Liver (tissue), 9 donors: ENCODE measurements around the gene TRERF1. TPM values are rescaled to one million over a fixed set of nuclear protein-coding genes. Genes with fewer than 3 reads are reported as not detected.

Source experiments
- DNase-seq: peaks from one replicate; pipeline ENCODE4 v3.0.0-alpha.2; 2017; ENCODE audit warnings: low spot score
- H3K27ac ChIP-seq, 2 donors: one replicate each; pipeline ENCODE4 v1.7.0; 2013; ENCODE audit warnings: inconsistent platforms in 2 of 2, low read length in 2 of 2, control low read depth in 1 of 2, low read depth in 1 of 2, mild to moderate bottlenecking in 1 of 2
- H3K27me3 ChIP-seq, 4 donors: one replicate each; pipeline versions ENCODE4 v1.6.1 to v1.7.0; 2013; ENCODE audit warnings: low read length in 3 of 4, inconsistent platforms in 1 of 4, mild to moderate bottlenecking in 1 of 4, moderate library complexity in 1 of 4; ENCODE audit not compliant: control insufficient read depth in 4 of 4, insufficient read depth in 4 of 4
- H3K36me3 ChIP-seq, 4 donors: one replicate each; pipeline versions ENCODE4 v1.6.1 to v1.7.0; 2013; ENCODE audit warnings: low read length in 3 of 4, mild to moderate bottlenecking in 3 of 4, low read depth in 1 of 4, moderate library complexity in 1 of 4; ENCODE audit not compliant: control insufficient read depth in 4 of 4, insufficient read depth in 3 of 4
- H3K4me1 ChIP-seq, 4 donors: one replicate each; pipeline versions ENCODE4 v1.6.1 to v1.7.0; 2013; ENCODE audit warnings: low read length in 3 of 4, mild to moderate bottlenecking in 3 of 4, moderate library complexity in 1 of 4; ENCODE audit not compliant: control insufficient read depth in 4 of 4, insufficient read depth in 4 of 4
- H3K4me3 ChIP-seq, 3 donors: one replicate each; pipeline versions ENCODE4 v1.6.1 to v1.7.0; 2013; ENCODE audit warnings: low read length in 3 of 3, control low read depth in 1 of 3, low read depth in 1 of 3, mild to moderate bottlenecking in 1 of 3
- H3K9ac ChIP-seq, 2 donors: one replicate each; pipeline ENCODE4 v1.7.0; 2013; ENCODE audit warnings: low read length in 2 of 2, mild to moderate bottlenecking in 2 of 2, moderate library complexity in 2 of 2, control low read depth in 1 of 2, low read depth in 1 of 2
- H3K9me3 ChIP-seq, 4 donors: one replicate each; pipeline versions ENCODE4 v1.6.1 to v1.7.0; 2013; ENCODE audit warnings: low read length in 3 of 4; ENCODE audit not compliant: control insufficient read depth in 4 of 4
- EGR1 ChIP-seq, 2 donors: IDR thresholded peaks; 2 replicates each; pipeline ENCODE4 v1.6.1; 2016 to 2018; ENCODE audit warnings: antibody characterized with exemption in 2 of 2, low read depth in 2 of 2
- FOXA1 ChIP-seq: IDR thresholded peaks from 2 replicates; pipeline ENCODE4 v1.6.1; 2016; ENCODE audit warnings: antibody characterized with exemption
- FOXA2 ChIP-seq: IDR thresholded peaks from 2 replicates; pipeline ENCODE4 v1.6.1; 2016; ENCODE audit warnings: antibody characterized with exemption
- GABPA ChIP-seq, 2 donors: IDR thresholded peaks in 1 of 2; conservative IDR thresholded peaks in 1 of 2; 2 replicates each; pipeline ENCODE4 v1.6.1; 2016; ENCODE audit warnings: antibody characterized with exemption in 2 of 2, mild to moderate bottlenecking in 1 of 2, moderate library complexity in 1 of 2
- HNF4A ChIP-seq, 2 donors: conservative IDR thresholded peaks; 2 replicates each; pipeline ENCODE4 v1.6.1; 2016; ENCODE audit warnings: antibody characterized with exemption in 2 of 2, mild to moderate bottlenecking in 2 of 2
- HNF4G ChIP-seq: IDR thresholded peaks from 2 replicates; pipeline ENCODE4 v1.6.1; 2016; ENCODE audit warnings: antibody characterized with exemption
- SP1 ChIP-seq: IDR thresholded peaks from 2 replicates; pipeline ENCODE4 v1.6.1; 2018; ENCODE audit warnings: antibody characterized with exemption, mild to moderate bottlenecking
- TAF1 ChIP-seq: conservative IDR thresholded peaks from 2 replicates; pipeline ENCODE4 v1.6.1; 2016; ENCODE audit warnings: antibody characterized with exemption, mild to moderate bottlenecking
- YY1 ChIP-seq: IDR thresholded peaks from 2 replicates; pipeline ENCODE4 v1.6.1; 2016; ENCODE audit warnings: antibody characterized with exemption, mild to moderate bottlenecking
- WGBS: extraction: QIAGEN DNeasy Blood & Tissue Kit; methylation state at CpG from one replicate; pipeline ENCODE4 v1.1.7; 2013; 5-methylcytosine and 5-hydroxymethylcytosine counted together
- polyA plus RNA-seq, 2 donors: library from polyadenylated mRNA; stranded (reverse) in 1 of 2; unstranded in 1 of 2; fragments of 200-250 nt in 1 of 2; fragments of >200 nt in 1 of 2; fragmentation: Nextera tagmentation in 1 of 2; extraction: Ambion mirVana in 1 of 2; gene quantifications; one replicate each; pipeline versions ENCODE4 v1.2.1 to v1.2.3, GENCODE V29; 2013 to 2015
- total RNA-seq, 2 donors: library from RNA; depleted of rRNA; stranded (reverse); fragments of >200 nt; gene quantifications; one replicate each; pipeline ENCODE4 v1.2.3, GENCODE V29; 2014
- TF ChIP-seq, protein P1 (sequence below): IDR thresholded peaks from 2 replicates; pipeline ENCODE4 v1.6.1; 2016; ENCODE audit warnings: antibody characterized with exemption, mild to moderate bottlenecking
- TF ChIP-seq, protein P2 (sequence below): fragments of 150-350 bp; IDR thresholded peaks from 2 replicates; pipeline ENCODE4 v1.5.1; 2017; ENCODE audit warnings: improper control_type of control experiment, low read depth, low read length; ENCODE audit not compliant: missing input control
- TF ChIP-seq, protein P3 (sequence below): IDR thresholded peaks from 2 replicates; pipeline ENCODE4 v1.6.1; 2016; ENCODE audit warnings: antibody characterized with exemption
- TF ChIP-seq, protein P4 (sequence below): IDR thresholded peaks from 2 replicates; pipeline ENCODE4 v1.6.1; 2016; ENCODE audit warnings: antibody characterized with exemption
- donor health status: healthy.
- donor health status: healthy.
- donor health status: healthy.
- donor health status: healthy.
- donor health status: healthy.

The TRERF1 gene
- total and polyA plus RNA-seq, 4 donors: 0.33 to 1.3 (median 0.68) TPM

DNA sequence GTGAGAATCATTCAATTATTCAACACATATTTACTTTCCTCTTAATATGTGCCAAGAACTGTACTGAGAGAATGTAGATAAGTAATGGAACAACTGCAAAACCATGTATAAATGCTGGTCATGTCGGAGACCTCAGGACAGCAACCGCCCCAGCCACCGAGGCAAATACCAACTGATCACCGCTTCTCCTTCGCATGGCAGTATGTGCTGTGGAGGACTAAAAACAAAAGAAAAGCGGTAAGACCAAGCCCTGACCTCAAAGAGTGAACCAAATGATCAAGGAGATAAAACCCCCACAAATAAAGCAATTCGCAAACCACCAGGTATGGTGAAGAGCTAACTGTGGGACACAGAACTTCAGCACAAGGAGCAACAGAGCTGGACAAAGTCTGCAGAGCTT is 104.3 kb downstream of the TRERF1 start:
- Histone ChIP-seq H3K27ac (no peak overlapping the region), H3K9ac (no peak overlapping the region), H3K4me3 (no peak overlapping the region), H3K27me3 (peaks cover 0 to 2% (median 0%) of the 10 kb centered on the region in 4 donors), H3K9me3 (no peaks in the 10 kb centered on the region), H3K36me3 (no peaks in the 10 kb centered on the region), H3K4me1 (no peaks in the 10 kb centered on the region)
- 95% methylated on average over 7 of the region's 7 CpGs for WGBS
- no peak for DNase-seq
- TF ChIP-seq FOXA1: no peak
- TF ChIP-seq, protein P1, sequence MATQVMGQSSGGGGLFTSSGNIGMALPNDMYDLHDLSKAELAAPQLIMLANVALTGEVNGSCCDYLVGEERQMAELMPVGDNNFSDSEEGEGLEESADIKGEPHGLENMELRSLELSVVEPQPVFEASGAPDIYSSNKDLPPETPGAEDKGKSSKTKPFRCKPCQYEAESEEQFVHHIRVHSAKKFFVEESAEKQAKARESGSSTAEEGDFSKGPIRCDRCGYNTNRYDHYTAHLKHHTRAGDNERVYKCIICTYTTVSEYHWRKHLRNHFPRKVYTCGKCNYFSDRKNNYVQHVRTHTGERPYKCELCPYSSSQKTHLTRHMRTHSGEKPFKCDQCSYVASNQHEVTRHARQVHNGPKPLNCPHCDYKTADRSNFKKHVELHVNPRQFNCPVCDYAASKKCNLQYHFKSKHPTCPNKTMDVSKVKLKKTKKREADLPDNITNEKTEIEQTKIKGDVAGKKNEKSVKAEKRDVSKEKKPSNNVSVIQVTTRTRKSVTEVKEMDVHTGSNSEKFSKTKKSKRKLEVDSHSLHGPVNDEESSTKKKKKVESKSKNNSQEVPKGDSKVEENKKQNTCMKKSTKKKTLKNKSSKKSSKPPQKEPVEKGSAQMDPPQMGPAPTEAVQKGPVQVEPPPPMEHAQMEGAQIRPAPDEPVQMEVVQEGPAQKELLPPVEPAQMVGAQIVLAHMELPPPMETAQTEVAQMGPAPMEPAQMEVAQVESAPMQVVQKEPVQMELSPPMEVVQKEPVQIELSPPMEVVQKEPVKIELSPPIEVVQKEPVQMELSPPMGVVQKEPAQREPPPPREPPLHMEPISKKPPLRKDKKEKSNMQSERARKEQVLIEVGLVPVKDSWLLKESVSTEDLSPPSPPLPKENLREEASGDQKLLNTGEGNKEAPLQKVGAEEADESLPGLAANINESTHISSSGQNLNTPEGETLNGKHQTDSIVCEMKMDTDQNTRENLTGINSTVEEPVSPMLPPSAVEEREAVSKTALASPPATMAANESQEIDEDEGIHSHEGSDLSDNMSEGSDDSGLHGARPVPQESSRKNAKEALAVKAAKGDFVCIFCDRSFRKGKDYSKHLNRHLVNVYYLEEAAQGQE: no peak
- TF ChIP-seq HNF4G: no peak
- no peak for TF ChIP-seq EGR1 (IDR thresholded peaks at IDR 0.05; ENCODE audit: low read depth in 2 of 2)
- TF ChIP-seq GABPA (IDR thresholded peaks at IDR 0.05 in 1 of 2, conservative IDR thresholded peaks at IDR 0.05 in 1 of 2): no peak
- TF ChIP-seq SP1: no peak
- no peak for TF ChIP-seq YY1
- TF ChIP-seq, protein P2, sequence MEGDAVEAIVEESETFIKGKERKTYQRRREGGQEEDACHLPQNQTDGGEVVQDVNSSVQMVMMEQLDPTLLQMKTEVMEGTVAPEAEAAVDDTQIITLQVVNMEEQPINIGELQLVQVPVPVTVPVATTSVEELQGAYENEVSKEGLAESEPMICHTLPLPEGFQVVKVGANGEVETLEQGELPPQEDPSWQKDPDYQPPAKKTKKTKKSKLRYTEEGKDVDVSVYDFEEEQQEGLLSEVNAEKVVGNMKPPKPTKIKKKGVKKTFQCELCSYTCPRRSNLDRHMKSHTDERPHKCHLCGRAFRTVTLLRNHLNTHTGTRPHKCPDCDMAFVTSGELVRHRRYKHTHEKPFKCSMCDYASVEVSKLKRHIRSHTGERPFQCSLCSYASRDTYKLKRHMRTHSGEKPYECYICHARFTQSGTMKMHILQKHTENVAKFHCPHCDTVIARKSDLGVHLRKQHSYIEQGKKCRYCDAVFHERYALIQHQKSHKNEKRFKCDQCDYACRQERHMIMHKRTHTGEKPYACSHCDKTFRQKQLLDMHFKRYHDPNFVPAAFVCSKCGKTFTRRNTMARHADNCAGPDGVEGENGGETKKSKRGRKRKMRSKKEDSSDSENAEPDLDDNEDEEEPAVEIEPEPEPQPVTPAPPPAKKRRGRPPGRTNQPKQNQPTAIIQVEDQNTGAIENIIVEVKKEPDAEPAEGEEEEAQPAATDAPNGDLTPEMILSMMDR: no peak
- no peak for TF ChIP-seq HNF4A (conservative IDR thresholded peaks at IDR 0.05)

DNA sequence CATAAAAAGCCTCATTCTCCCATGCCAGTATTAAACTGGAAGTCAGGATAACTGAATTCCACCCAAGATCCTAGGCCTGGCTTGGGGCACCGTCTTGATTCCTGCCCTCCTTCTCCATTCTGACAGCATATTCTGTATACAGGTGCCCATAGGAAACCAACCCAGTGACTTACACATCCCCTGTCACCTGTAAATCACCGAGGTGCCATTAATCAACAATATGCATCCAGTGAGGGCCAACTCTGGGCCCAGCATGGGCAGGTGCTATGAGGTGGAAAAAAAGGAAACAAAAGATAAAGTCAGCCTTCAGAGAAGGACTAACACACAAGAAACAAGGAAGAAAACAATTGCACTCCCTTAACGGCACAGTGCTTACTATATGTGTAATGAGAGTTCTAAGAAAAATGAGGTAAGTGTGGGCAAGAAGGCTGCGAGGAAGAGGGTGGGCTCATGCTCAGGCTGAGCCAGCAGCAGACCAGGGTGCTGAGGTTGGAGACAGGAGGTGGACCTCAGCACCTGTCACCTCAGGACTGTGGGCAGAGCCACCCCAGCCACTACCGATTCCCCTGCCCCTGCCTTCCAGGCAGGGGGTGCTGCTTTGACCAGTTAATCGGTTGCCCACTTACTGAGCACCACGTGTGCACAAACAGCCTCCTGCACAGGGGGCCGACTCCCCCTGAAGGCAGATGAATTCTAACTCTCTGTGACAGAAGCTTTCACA is 105.9 kb downstream of the TRERF1 start:
- WGBS: 81% methylated on average over 8 of the region's 8 CpGs
- Histone ChIP-seq H3K9me3 (no peaks in the 10 kb centered on the region), H3K27ac (no peak overlapping the region), H3K36me3 (no peaks in the 10 kb centered on the region), H3K27me3 (peaks cover 0 to 2% (median 0%) of the 10 kb centered on the region in 4 donors), H3K9ac (no peak overlapping the region), H3K4me3 (no peak overlapping the region), H3K4me1 (no peaks in the 10 kb centered on the region)
- DNase-seq: no peak
- no peak for TF ChIP-seq FOXA2
- TF ChIP-seq GABPA (IDR thresholded peaks at IDR 0.05 in 1 of 2, conservative IDR thresholded peaks at IDR 0.05 in 1 of 2): no peak

DNA sequence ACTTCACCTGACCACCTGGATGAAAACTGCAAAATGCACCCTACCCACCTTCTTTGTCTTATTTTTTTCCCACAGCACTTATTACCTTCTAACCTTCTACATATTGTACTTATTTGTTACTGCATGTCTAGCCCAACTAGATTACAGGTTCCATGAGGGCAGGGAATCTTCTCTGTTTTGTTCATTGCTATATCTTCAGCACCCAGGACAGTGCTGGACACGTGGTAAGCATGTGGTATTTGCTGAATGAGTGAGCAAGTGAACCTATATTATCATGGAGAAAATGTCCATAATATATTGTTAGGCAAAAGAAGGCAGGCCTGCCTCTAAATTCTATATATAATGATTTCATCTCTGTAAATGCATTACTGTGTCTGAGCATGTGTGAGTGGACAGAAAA is 107.0 kb downstream of the TRERF1 start:
- no peaks in the 10 kb centered on the region for H3K9me3 ChIP-seq
- WGBS: 71% methylated on average over 1 of the region's 1 CpG
- no peak for DNase-seq
- TF ChIP-seq, protein P2: no peak
- TF ChIP-seq, protein P3, sequence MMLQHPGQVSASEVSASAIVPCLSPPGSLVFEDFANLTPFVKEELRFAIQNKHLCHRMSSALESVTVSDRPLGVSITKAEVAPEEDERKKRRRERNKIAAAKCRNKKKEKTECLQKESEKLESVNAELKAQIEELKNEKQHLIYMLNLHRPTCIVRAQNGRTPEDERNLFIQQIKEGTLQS: no peak
- TF ChIP-seq TAF1: no peak
- TF ChIP-seq, protein P4, sequence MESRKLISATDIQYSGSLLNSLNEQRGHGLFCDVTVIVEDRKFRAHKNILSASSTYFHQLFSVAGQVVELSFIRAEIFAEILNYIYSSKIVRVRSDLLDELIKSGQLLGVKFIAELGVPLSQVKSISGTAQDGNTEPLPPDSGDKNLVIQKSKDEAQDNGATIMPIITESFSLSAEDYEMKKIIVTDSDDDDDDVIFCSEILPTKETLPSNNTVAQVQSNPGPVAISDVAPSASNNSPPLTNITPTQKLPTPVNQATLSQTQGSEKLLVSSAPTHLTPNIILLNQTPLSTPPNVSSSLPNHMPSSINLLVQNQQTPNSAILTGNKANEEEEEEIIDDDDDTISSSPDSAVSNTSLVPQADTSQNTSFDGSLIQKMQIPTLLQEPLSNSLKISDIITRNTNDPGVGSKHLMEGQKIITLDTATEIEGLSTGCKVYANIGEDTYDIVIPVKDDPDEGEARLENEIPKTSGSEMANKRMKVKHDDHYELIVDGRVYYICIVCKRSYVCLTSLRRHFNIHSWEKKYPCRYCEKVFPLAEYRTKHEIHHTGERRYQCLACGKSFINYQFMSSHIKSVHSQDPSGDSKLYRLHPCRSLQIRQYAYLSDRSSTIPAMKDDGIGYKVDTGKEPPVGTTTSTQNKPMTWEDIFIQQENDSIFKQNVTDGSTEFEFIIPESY: no peak

More for the DNA sequence above, 107.0 kb downstream of the TRERF1 start:
- Histone ChIP-seq H3K36me3 (no peaks in the 10 kb centered on the region), H3K4me1 (no peaks in the 10 kb centered on the region), H3K27me3 (peaks cover 0 to 2% (median 0%) of the 10 kb centered on the region in 4 donors), H3K27ac (no peak overlapping the region), H3K9ac (no peak overlapping the region), H3K4me3 (no peak overlapping the region)
